WTC11 (cell line): ENCODE results near the gene CDH2. TPM values are rescaled to one million over a fixed set of nuclear protein-coding genes. Genes with fewer than 3 reads are reported as not detected.

ENCODE experiments used
- ATAC-seq: fragments of 200-7000 bp; cut with Tn5 transposase; 2 replicates; pipeline ENCODE4 v1.10.0; 2021; ENCODE audit warnings: mild to moderate bottlenecking, moderate library complexity
- CTCF ChIA-PET: fragments of 300-600 bp; sonication (Branson Sonifier 250); formaldehyde crosslinking; loops from one replicate; lab custom pipeline; 2021; ENCODE audit warnings: antibody characterized with exemption; lab: Charles Lee
- POLR2A ChIA-PET: fragments of 350-600 bp; sonication (Branson Sonifier 250); formaldehyde crosslinking; loops from one replicate; lab custom pipeline; 2021; ENCODE audit warnings: antibody characterized with exemption; lab: Charles Lee
- DNase-seq: peaks from one replicate; pipeline ENCODE4 v3.0.0; 2021; ENCODE audit warnings: low spot score
- H3K27ac Mint-ChIP-seq: 2 replicates; pipeline ENCODE4 v1.8.0; 2021; ENCODE audit warnings: mixed read lengths
- H3K27me3 Mint-ChIP-seq: 2 replicates; pipeline ENCODE4 v1.8.0; 2021; ENCODE audit warnings: low read depth, mild to moderate bottlenecking, moderate library complexity, mixed read lengths
- H3K36me3 Mint-ChIP-seq: 2 replicates; pipeline ENCODE4 v1.8.0; 2021; ENCODE audit warnings: mixed read lengths
- H3K4me1 Mint-ChIP-seq: 2 replicates; pipeline ENCODE4 v1.8.0; 2022; ENCODE audit warnings: mixed read lengths
- H3K4me3 Mint-ChIP-seq: 2 replicates; pipeline ENCODE4 v1.8.0; 2021; ENCODE audit warnings: mild to moderate bottlenecking, moderate library complexity, mixed read lengths
- H3K9me3 Mint-ChIP-seq: 2 replicates; pipeline ENCODE4 v1.8.0; 2021; ENCODE audit warnings: mixed read lengths
- ARID4B ChIP-seq: sonication (generic); formaldehyde crosslinking; IDR thresholded peaks from 2 replicates; pipeline ENCODE4 v1.8.0; 2023; ENCODE audit warnings: missing genetic modification reagents, mild to moderate bottlenecking, borderline replicate concordance
- ATF2 ChIP-seq: sonication (generic); formaldehyde crosslinking; IDR thresholded peaks from 2 replicates; pipeline ENCODE4 v1.8.1; 2022; ENCODE audit warnings: low read depth, missing genetic modification reagents, borderline replicate concordance
- CTCF ChIP-seq: fragments of 200-600 bp; IDR thresholded peaks from 2 replicates; pipeline ENCODE4 v1.8.0; 2022; ENCODE audit warnings: antibody characterized with exemption
- ELF4 ChIP-seq: sonication (generic); formaldehyde crosslinking; IDR thresholded peaks from 2 replicates; pipeline ENCODE4 v1.8.1; 2022; ENCODE audit warnings: low read depth, mild to moderate bottlenecking, moderate library complexity, missing genetic modification reagents
- GABPB1 ChIP-seq: sonication (generic); formaldehyde crosslinking; IDR thresholded peaks from 2 replicates; pipeline ENCODE4 v1.8.1; 2023; ENCODE audit warnings: mild to moderate bottlenecking, missing genetic modification reagents
- GTF2I ChIP-seq: fragments of 250-450 bp; sonication (Bioruptor Pico); conservative IDR thresholded peaks from 2 replicates; pipeline ENCODE4 v1.4.0; 2021; ENCODE audit warnings: mild to moderate bottlenecking
- JAZF1 ChIP-seq: fragments of 250-450 bp; sonication (Bioruptor Pico); IDR thresholded peaks from 2 replicates; pipeline ENCODE4 v1.9.0; 2021; ENCODE audit warnings: moderate library complexity, mild to moderate bottlenecking, inconsistent platforms
- JUN ChIP-seq: sonication (generic); formaldehyde crosslinking; IDR thresholded peaks from 2 replicates; pipeline ENCODE4 v1.8.0; 2023; ENCODE audit warnings: mild to moderate bottlenecking, missing genetic modification reagents
- MXD4 ChIP-seq: fragments of 250-450 bp; sonication (Bioruptor Pico); IDR thresholded peaks from 2 replicates; pipeline ENCODE4 v1.8.0; 2021; ENCODE audit warnings: mild to moderate bottlenecking, moderate library complexity, borderline replicate concordance
- MYBL2 ChIP-seq: sonication (generic); formaldehyde crosslinking; IDR thresholded peaks from 2 replicates; pipeline ENCODE4 v1.8.1; 2023; ENCODE audit warnings: mild to moderate bottlenecking, moderate library complexity, missing genetic modification reagents
- NFYB ChIP-seq: sonication (generic); formaldehyde crosslinking; conservative IDR thresholded peaks from 2 replicates; pipeline ENCODE4 v1.8.0; 2022; ENCODE audit warnings: low read depth, missing genetic modification reagents
- NR3C1 ChIP-seq: sonication (generic); formaldehyde crosslinking; conservative IDR thresholded peaks from 2 replicates; pipeline ENCODE4 v1.8.1; 2023; ENCODE audit warnings: low read depth, mild to moderate bottlenecking, missing genetic modification reagents
- OVOL2 ChIP-seq: fragments of 250-450 bp; sonication (Bioruptor Pico); IDR thresholded peaks from 2 replicates; pipeline ENCODE4 v1.9.0; 2021; ENCODE audit warnings: mild to moderate bottlenecking, borderline replicate concordance
- RORB ChIP-seq: fragments of 250-450 bp; sonication (Bioruptor Pico); IDR thresholded peaks from 2 replicates; pipeline ENCODE4 v1.9.0; 2021; ENCODE audit warnings: mild to moderate bottlenecking
- SOX15 ChIP-seq: fragments of 250-450 bp; sonication (Bioruptor Pico); IDR thresholded peaks from 2 replicates; pipeline ENCODE4 v1.9.0; 2021; ENCODE audit warnings: mild to moderate bottlenecking
- ZBTB21 ChIP-seq: sonication (generic); formaldehyde crosslinking; IDR thresholded peaks from 2 replicates; pipeline ENCODE4 v1.8.1; 2023; ENCODE audit warnings: mild to moderate bottlenecking, missing genetic modification reagents, borderline replicate concordance
- ZNF138 ChIP-seq: sonication (generic); formaldehyde crosslinking; conservative IDR thresholded peaks from 2 replicates; pipeline ENCODE4 v1.8.1; 2022; ENCODE audit warnings: mild to moderate bottlenecking, moderate library complexity, missing genetic modification reagents
- ZNF671 ChIP-seq: fragments of 250-450 bp; sonication (Bioruptor Pico); IDR thresholded peaks from 2 replicates; pipeline ENCODE4 v1.8.0; 2021; ENCODE audit warnings: mild to moderate bottlenecking
- total RNA-seq: library from RNA; stranded (reverse); gene quantifications from 3 replicates; pipeline ENCODE4 v1.2.3, GENCODE V29; 2021
- TF ChIP-seq, protein P1 (sequence below): sonication (generic); formaldehyde crosslinking; IDR thresholded peaks from 2 replicates; pipeline ENCODE4 v1.8.1; 2022; ENCODE audit warnings: missing genetic modification reagents, borderline replicate concordance
- TF ChIP-seq, protein P2 (sequence below): fragments of 250-450 bp; sonication (Bioruptor Pico); IDR thresholded peaks from 2 replicates; pipeline ENCODE4 v1.9.0; 2021; ENCODE audit warnings: moderate library complexity, mild to moderate bottlenecking, inconsistent platforms, borderline replicate concordance
- TF ChIP-seq, protein P3 (sequence below): sonication (generic); formaldehyde crosslinking; IDR thresholded peaks from 2 replicates; pipeline ENCODE4 v1.8.0; 2022; ENCODE audit warnings: mild to moderate bottlenecking, missing genetic modification reagents

CDH2 gene
- total RNA-seq, 1 experiment from 2014 or later: 17.3 TPM

- ChIA-PET CTCF (no interaction called here), POLR2A (no interaction called here)
- no peak for ATAC-seq
- Mint-ChIP-seq H3K27ac (no peak overlapping the region), H3K4me3 (no peak overlapping the region), H3K9me3 (no peaks in the 10 kb centered on the region), H3K4me1 (peaks cover 5% of the 10 kb centered on the region; the same call in 1 of the 2 replicates), H3K36me3 (no peaks in the 10 kb centered on the region), H3K27me3 (no peaks in the 10 kb centered on the region)
- no peak for DNase-seq
- no peak for TF ChIP-seq ARID4B (CRISPR knock-in tag)
- TF ChIP-seq ZNF671 (CRISPR knock-in tag): no peak
Measured at GRCh38 chr18:28198620-28199019, 21.7 kb upstream of the CDH2 start.

DNA sequence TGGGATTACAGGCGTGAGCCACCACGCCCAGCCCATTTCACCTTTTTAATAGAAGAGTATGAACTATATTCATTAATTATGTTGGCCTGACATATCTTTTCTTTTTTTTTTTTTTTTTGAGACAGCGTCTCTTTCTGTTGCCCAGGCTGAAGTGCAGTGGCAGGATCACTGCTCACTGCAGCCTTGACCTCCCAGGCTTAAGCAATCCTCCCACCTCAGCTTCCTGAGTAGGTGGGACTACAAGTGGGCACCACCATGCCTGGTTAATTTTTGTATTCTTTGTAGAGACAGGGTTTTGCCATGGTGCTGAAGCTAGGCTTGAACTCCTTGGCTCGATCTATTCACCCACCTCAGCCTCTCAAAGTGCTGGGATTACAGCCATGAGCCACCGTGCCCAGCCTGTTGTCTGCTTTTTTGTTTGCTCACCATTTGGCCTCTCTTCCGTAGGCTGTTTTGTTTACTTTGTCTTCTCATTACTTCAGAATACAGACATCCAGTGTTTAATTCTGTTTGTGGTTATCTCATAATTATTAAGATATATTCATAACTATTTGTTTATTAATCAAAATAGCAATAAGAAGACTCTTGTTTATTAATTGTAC is 16.3 kb upstream of the CDH2 start:
- DNase-seq (no peak), ATAC-seq (no peak)
- no peak overlapping the region for H3K27ac Mint-ChIP-seq
- peaks cover 5% of the 10 kb centered on the region; the same call in 1 of the 2 replicates for H3K4me1 Mint-ChIP-seq
- H3K27me3 Mint-ChIP-seq: no peaks in the 10 kb centered on the region
- ChIA-PET CTCF (no interaction called here), POLR2A (no interaction called here)
- peaks cover 5% of the 10 kb centered on the region; the same call in 1 of the 2 replicates for H3K9me3 Mint-ChIP-seq
- no peak overlapping the region for H3K4me3 Mint-ChIP-seq
- H3K36me3 Mint-ChIP-seq: no peaks in the 10 kb centered on the region
- no peak for TF ChIP-seq GTF2I (CRISPR knock-in tag)
- TF ChIP-seq, protein P1, sequence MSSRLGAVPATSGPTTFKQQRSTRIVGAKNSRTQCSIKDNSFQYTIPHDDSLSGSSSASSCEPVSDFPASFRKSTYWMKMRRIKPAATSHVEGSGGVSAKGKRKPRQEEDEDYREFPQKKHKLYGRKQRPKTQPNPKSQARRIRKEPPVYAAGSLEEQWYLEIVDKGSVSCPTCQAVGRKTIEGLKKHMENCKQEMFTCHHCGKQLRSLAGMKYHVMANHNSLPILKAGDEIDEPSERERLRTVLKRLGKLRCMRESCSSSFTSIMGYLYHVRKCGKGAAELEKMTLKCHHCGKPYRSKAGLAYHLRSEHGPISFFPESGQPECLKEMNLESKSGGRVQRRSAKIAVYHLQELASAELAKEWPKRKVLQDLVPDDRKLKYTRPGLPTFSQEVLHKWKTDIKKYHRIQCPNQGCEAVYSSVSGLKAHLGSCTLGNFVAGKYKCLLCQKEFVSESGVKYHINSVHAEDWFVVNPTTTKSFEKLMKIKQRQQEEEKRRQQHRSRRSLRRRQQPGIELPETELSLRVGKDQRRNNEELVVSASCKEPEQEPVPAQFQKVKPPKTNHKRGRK (CRISPR knock-in tag): no peak
- TF ChIP-seq JAZF1: no peak
- TF ChIP-seq JUN (CRISPR knock-in tag): no peak
- no peak for TF ChIP-seq SOX15 (CRISPR knock-in tag)
- TF ChIP-seq CTCF: no peak
- no peak for TF ChIP-seq NR3C1 (CRISPR knock-in tag)
- TF ChIP-seq MYBL2: no peak
- TF ChIP-seq, protein P2, sequence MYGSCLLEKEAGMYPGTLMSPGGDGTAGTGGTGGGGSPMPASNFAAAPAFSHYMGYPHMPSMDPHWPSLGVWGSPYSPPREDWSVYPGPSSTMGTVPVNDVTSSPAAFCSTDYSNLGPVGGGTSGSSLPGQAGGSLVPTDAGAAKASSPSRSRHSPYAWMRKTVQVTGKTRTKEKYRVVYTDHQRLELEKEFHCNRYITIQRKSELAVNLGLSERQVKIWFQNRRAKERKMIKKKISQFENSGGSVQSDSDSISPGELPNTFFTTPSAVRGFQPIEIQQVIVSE: no peak
- TF ChIP-seq OVOL2 (CRISPR knock-in tag): no peak
- no peak for TF ChIP-seq MXD4
- TF ChIP-seq GABPB1 (CRISPR knock-in tag): no peak
- no peak for TF ChIP-seq NFYB (CRISPR knock-in tag)
- TF ChIP-seq ZBTB21: no peak
- TF ChIP-seq, protein P3, sequence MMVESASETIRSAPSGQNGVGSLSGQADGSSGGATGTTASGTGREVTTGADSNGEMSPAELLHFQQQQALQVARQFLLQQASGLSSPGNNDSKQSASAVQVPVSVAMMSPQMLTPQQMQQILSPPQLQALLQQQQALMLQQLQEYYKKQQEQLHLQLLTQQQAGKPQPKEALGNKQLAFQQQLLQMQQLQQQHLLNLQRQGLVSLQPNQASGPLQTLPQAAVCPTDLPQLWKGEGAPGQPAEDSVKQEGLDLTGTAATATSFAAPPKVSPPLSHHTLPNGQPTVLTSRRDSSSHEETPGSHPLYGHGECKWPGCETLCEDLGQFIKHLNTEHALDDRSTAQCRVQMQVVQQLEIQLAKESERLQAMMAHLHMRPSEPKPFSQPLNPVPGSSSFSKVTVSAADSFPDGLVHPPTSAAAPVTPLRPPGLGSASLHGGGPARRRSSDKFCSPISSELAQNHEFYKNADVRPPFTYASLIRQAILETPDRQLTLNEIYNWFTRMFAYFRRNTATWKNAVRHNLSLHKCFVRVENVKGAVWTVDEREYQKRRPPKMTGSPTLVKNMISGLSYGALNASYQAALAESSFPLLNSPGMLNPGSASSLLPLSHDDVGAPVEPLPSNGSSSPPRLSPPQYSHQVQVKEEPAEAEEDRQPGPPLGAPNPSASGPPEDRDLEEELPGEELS: no peak
- no peak for TF ChIP-seq ELF4 (CRISPR knock-in tag)
- no peak for TF ChIP-seq RORB (CRISPR knock-in tag)
- no peak for TF ChIP-seq ATF2 (CRISPR knock-in tag)
- TF ChIP-seq ZNF138 (CRISPR knock-in tag): no peak
